22Rv1 (cell line): ENCODE results near the gene TBX5.

Experiments
- ZFX ChIP-seq: fragments of 450-650 bp; IDR thresholded peaks from 2 replicates; pipeline ENCODE4 v1.6.1; 2017; ENCODE audit warnings: antibody characterized with exemption, borderline replicate concordance
- TF ChIP-seq, protein P1 (sequence below): fragments of 450-650 bp; IDR thresholded peaks from 2 replicates; pipeline ENCODE4 v1.5.1; 2017; ENCODE audit warnings: mild to moderate bottlenecking

DNA sequence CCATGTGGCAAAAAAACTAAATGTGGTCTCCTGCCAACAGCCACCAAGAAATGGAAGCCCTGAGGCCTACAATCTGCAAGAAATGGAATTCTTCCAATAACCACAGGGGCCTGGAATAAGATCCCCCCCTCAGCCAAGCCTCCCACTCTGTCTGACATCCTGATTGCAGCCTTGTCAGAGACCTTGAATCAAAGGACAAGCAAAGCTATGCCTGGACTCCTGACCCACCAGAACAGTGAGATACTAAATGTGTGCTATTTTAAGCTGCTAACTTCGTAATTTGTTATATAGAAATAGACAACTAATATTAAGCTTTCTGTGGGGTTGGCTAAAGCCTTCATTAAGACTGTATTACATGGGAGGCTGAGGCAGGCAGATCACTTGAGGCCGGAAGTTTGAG lies 77.7 kb downstream of the TBX5 start:
- TF ChIP-seq, protein P1, sequence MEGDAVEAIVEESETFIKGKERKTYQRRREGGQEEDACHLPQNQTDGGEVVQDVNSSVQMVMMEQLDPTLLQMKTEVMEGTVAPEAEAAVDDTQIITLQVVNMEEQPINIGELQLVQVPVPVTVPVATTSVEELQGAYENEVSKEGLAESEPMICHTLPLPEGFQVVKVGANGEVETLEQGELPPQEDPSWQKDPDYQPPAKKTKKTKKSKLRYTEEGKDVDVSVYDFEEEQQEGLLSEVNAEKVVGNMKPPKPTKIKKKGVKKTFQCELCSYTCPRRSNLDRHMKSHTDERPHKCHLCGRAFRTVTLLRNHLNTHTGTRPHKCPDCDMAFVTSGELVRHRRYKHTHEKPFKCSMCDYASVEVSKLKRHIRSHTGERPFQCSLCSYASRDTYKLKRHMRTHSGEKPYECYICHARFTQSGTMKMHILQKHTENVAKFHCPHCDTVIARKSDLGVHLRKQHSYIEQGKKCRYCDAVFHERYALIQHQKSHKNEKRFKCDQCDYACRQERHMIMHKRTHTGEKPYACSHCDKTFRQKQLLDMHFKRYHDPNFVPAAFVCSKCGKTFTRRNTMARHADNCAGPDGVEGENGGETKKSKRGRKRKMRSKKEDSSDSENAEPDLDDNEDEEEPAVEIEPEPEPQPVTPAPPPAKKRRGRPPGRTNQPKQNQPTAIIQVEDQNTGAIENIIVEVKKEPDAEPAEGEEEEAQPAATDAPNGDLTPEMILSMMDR, result no peak
- no peak for TF ChIP-seq ZFX
